Measurements from ENCODE around the gene OBSL1. TPM values are rescaled to one million over a fixed set of nuclear protein-coding genes. Genes with fewer than 3 reads are reported as not detected.

Gene OBSL1
- total and polyA plus RNA-seq, 10 of the 15 experiments (the other 5 are each of a cell fraction or from before 2014, with no cell fraction given): 0.14 to 0.77 TPM; not detected in 8

DNA sequence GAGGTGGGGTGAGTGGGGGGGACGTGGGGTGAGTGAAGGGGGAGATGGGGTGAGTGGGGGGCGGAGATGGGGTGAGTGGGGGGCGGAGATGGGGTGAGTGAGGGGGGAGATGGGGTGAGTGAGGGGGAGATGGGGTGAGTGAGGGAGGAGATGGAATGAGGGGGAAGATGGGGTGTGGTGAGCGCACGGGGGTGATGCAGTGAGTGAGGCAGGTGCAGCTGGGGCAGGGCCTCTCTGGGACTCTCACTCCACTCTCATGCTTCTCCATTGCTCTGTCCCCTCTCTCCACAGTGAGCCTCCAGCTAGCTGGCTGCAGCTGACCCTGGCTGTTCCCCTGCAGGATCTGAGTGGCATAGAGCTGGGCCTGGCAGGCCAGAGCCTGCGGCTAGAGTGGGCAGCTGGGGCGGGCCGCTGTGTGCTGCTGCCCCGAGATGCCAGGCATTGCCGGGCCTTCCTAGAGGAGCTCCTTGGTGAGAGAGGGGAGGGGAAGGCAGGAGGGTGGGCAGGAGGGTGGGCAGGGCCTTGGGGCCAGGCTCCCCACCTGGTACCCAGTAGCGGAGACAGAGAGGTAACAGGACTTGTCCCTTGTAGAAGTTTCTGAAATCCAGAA is 42.2 kb upstream of the OBSL1 start:
- ATAC-seq (no peak), DNase-seq (ENCODE audit: low read depth, low spot score) (no peak), FAIRE-seq (no peak)
- Histone ChIP-seq H3K9ac (ENCODE audit: control insufficient read depth, insufficient read depth, low read length) (no peak overlapping the region), H3K4me2 (ENCODE audit: control insufficient read depth, insufficient read depth) (no peak overlapping the region), H3K9me3 (replicated peaks; ENCODE audit: control insufficient read depth, insufficient read depth, low read length) (no peaks in the 10 kb centered on the region), H3K27me3 (replicated peaks in 1 of 2; ENCODE audit: control insufficient read depth in 2 of 2, insufficient read depth in 2 of 2, low read length in 1 of 2) (no peaks in the 10 kb centered on the region), H4K20me1 (ENCODE audit: control insufficient read depth, insufficient read depth) (no peaks in the 10 kb centered on the region), H2AFZ (ENCODE audit: control insufficient read depth, low read depth, low read length) (no peak overlapping the region), H3K27ac (ENCODE audit: control insufficient read depth, insufficient read depth) (no peak overlapping the region), H3K36me3 (ENCODE audit: control insufficient read depth in 2 of 2, insufficient read depth in 2 of 2, low read length in 1 of 2) (peaks cover 0 to 2% of the 10 kb centered on the region in 2 experiments; a peak in 2 of 4 replicates), H3K79me2 (ENCODE audit: control insufficient read depth, insufficient read depth, low read length) (no peaks in the 10 kb centered on the region), H3K4me1 (ENCODE audit: control insufficient read depth, insufficient read depth, low read length) (0 out of 2 replicates have a peak, but pooled peaks cover 4% of the 10 kb centered on the region), H3K4me3 (no peak overlapping the region)
- TF ChIP-seq NFXL1 (IDR thresholded peaks at IDR 0.05; ENCODE audit: borderline replicate concordance) (no peak), SMC3 (IDR thresholded peaks at IDR 0.05; ENCODE audit: borderline replicate concordance, low read length) (no peak), FOS (IDR thresholded peaks at IDR 0.05; ENCODE audit: borderline replicate concordance, extremely low read depth, insufficient read length) (no peak), FOXK2 (IDR thresholded peaks at IDR 0.05) (no peak), TCF12 (IDR thresholded peaks at IDR 0.05; ENCODE audit: low read depth, low read length) (no peak), BMI1 (IDR thresholded peaks at IDR 0.05; ENCODE audit: borderline replicate concordance) (no peak), YBX1 (IDR thresholded peaks at IDR 0.05) (no peak), SREBF2 (IDR thresholded peaks at IDR 0.05; ENCODE audit: low read length) (no peak), IKZF1 (conservative IDR thresholded peaks at IDR 0.05) (no peak), TCF3 (IDR thresholded peaks at IDR 0.05; ENCODE audit: borderline replicate concordance, insufficient read depth, low read depth, low read length) (no peak), ZZZ3 (IDR thresholded peaks at IDR 0.05; ENCODE audit: control insufficient read depth, insufficient read length, low read depth) (no peak)
- TF ChIP-seq, protein P1, sequence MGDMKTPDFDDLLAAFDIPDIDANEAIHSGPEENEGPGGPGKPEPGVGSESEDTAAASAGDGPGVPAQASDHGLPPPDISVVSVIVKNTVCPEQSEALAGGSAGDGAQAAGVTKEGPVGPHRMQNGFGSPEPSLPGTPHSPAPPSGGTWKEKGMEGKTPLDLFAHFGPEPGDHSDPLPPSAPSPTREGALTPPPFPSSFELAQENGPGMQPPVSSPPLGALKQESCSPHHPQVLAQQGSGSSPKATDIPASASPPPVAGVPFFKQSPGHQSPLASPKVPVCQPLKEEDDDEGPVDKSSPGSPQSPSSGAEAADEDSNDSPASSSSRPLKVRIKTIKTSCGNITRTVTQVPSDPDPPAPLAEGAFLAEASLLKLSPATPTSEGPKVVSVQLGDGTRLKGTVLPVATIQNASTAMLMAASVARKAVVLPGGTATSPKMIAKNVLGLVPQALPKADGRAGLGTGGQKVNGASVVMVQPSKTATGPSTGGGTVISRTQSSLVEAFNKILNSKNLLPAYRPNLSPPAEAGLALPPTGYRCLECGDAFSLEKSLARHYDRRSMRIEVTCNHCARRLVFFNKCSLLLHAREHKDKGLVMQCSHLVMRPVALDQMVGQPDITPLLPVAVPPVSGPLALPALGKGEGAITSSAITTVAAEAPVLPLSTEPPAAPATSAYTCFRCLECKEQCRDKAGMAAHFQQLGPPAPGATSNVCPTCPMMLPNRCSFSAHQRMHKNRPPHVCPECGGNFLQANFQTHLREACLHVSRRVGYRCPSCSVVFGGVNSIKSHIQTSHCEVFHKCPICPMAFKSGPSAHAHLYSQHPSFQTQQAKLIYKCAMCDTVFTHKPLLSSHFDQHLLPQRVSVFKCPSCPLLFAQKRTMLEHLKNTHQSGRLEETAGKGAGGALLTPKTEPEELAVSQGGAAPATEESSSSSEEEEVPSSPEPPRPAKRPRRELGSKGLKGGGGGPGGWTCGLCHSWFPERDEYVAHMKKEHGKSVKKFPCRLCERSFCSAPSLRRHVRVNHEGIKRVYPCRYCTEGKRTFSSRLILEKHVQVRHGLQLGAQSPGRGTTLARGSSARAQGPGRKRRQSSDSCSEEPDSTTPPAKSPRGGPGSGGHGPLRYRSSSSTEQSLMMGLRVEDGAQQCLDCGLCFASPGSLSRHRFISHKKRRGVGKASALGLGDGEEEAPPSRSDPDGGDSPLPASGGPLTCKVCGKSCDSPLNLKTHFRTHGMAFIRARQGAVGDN (IDR thresholded peaks at IDR 0.05): no peak
- TF ChIP-seq, protein P2, sequence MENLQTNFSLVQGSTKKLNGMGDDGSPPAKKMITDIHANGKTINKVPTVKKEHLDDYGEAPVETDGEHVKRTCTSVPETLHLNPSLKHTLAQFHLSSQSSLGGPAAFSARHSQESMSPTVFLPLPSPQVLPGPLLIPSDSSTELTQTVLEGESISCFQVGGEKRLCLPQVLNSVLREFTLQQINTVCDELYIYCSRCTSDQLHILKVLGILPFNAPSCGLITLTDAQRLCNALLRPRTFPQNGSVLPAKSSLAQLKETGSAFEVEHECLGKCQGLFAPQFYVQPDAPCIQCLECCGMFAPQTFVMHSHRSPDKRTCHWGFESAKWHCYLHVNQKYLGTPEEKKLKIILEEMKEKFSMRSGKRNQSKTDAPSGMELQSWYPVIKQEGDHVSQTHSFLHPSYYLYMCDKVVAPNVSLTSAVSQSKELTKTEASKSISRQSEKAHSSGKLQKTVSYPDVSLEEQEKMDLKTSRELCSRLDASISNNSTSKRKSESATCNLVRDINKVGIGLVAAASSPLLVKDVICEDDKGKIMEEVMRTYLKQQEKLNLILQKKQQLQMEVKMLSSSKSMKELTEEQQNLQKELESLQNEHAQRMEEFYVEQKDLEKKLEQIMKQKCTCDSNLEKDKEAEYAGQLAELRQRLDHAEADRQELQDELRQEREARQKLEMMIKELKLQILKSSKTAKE (IDR thresholded peaks at IDR 0.05; ENCODE audit: low read depth, poor library complexity, severe bottlenecking): no peak
- POLR2A ChIA-PET: no interaction called here
- SMC1A ChIA-PET (ENCODE audit: uncharacterized antibody, unreplicated experiment): no interaction called here
- 100% methylated on average over 8 of the region's 11 CpGs for WGBS (ENCODE audit: insufficient coverage, insufficient replicate concordance, low lambda C conversion rate, missing lambda C conversion rate)
- RAD21 ChIA-PET (ENCODE audit: unreplicated experiment): interaction anchor here (1.8 kb wide), 1 partner anchor 16 kb away, joined by 5 read pairs; the partner anchor contains the start of gene STK11IP
- BruUV-seq (replicated peaks): no TSS peak
- CTCF ChIA-PET: no interaction called here
- intact Hi-C loops (cut with micrococcal nuclease; ENCODE audit: unreplicated experiment) (no loop called here), in situ Hi-C loops (cut with MboI) (no loop called here)
